HEK293 (cell line): Measurements from ENCODE around the gene RBFOX1.

Experiments
- CTCF ChIA-PET: fragments of 350-600 bp; formaldehyde crosslinking; extraction: SDS; loops from one replicate; lab custom pipeline; 2021; ENCODE audit warnings: antibody characterized with exemption; lab: Yijun Ruan, JAX
- POLR2A ChIA-PET: fragments of 300-600 bp; formaldehyde crosslinking; extraction: SDS; loops from one replicate; lab custom pipeline; 2020; ENCODE audit warnings: antibody characterized with exemption, inconsistent platforms; lab: Yijun Ruan, JAX
- H3K27ac ChIP-seq: fragments of 200-500 bp; sonication (Bioruptor generic); 2 replicates; pipeline ENCODE4 v1.5.1; 2014; ENCODE audit warnings: low read depth, low read length, control low read depth, inconsistent platforms; ENCODE audit errors: extremely low read depth
- H3K36me3 ChIP-seq, 2 experiments: fragments of 200-500 bp in 1 of 2; sonication (Bioruptor generic) in 1 of 2; 1 replicate in 1 of 2; 2 replicates in 1 of 2; pipeline ENCODE4 v1.5.1; 2014 to 2017; ENCODE audit warnings: inconsistent platforms in 2 of 2, low read length in 2 of 2; ENCODE audit not compliant: control insufficient read depth in 2 of 2, insufficient read depth in 1 of 2
- H3K4me1 ChIP-seq: fragments of 200-500 bp; sonication (Bioruptor generic); 2 replicates; pipeline ENCODE4 v1.5.1; 2014; ENCODE audit warnings: mild to moderate bottlenecking, low read length, inconsistent platforms; ENCODE audit not compliant: control insufficient read depth, insufficient read depth
- H3K4me3 ChIP-seq: 2 replicates; pipeline ENCODE4 v1.5.1; 2011; ENCODE audit warnings: low read depth, mild to moderate bottlenecking, control low read depth, low read length, moderate library complexity
- H3K9me3 ChIP-seq: fragments of 200-500 bp; sonication (Bioruptor generic); 2 replicates; pipeline ENCODE4 v1.5.1; 2014; ENCODE audit warnings: low read depth, low read length, inconsistent platforms; ENCODE audit not compliant: control insufficient read depth, insufficient read depth
- KLF17 ChIP-seq: fragments of 450-650 bp; formaldehyde crosslinking; IDR thresholded peaks from 2 replicates; pipeline ENCODE4 v1.5.1; 2016; ENCODE audit warnings: missing biosample characterization, missing genetic modification characterization
- REPIN1 ChIP-seq: fragments of 450-650 bp; formaldehyde crosslinking; IDR thresholded peaks from 2 replicates; pipeline ENCODE4 v1.5.1; 2017; ENCODE audit warnings: missing biosample characterization, missing genetic modification characterization, low read depth
- WT1 ChIP-seq: fragments of 450-650 bp; formaldehyde crosslinking; IDR thresholded peaks from 2 replicates; pipeline ENCODE4 v1.5.1; 2016; ENCODE audit warnings: missing biosample characterization, missing genetic modification characterization
- ZFHX2 ChIP-seq: fragments of 450-650 bp; formaldehyde crosslinking; conservative IDR thresholded peaks from 2 replicates; pipeline ENCODE4 v1.5.1; 2016; ENCODE audit warnings: missing biosample characterization, missing genetic modification characterization
- ZNF133 ChIP-seq: fragments of 450-650 bp; formaldehyde crosslinking; IDR thresholded peaks from 2 replicates; pipeline ENCODE4 v1.5.1; 2016; ENCODE audit warnings: missing biosample characterization, missing genetic modification characterization
- ZNF2 ChIP-seq: fragments of 450-650 bp; formaldehyde crosslinking; IDR thresholded peaks from 2 replicates; pipeline ENCODE4 v1.5.1; 2016; ENCODE audit warnings: missing biosample characterization, missing genetic modification characterization
- ZNF266 ChIP-seq: fragments of 450-650 bp; formaldehyde crosslinking; IDR thresholded peaks from 2 replicates; pipeline ENCODE4 v1.5.1; 2016; ENCODE audit warnings: missing biosample characterization, missing genetic modification characterization, low read depth
- ZNF280D ChIP-seq: fragments of 450-650 bp; formaldehyde crosslinking; IDR thresholded peaks from 2 replicates; pipeline ENCODE4 v1.5.1; 2016; ENCODE audit warnings: missing biosample characterization, missing genetic modification characterization
- ZNF335 ChIP-seq: fragments of 450-650 bp; formaldehyde crosslinking; conservative IDR thresholded peaks from 2 replicates; pipeline ENCODE4 v1.5.1; 2016; ENCODE audit warnings: missing biosample characterization, missing genetic modification characterization
- ZNF398 ChIP-seq: fragments of 450-650 bp; formaldehyde crosslinking; IDR thresholded peaks from 2 replicates; pipeline ENCODE4 v1.5.1; 2017; ENCODE audit warnings: missing biosample characterization, missing genetic modification characterization
- ZNF544 ChIP-seq: fragments of 450-650 bp; formaldehyde crosslinking; IDR thresholded peaks from 2 replicates; pipeline ENCODE4 v1.5.0; 2017; ENCODE audit warnings: missing biosample characterization, missing genetic modification characterization
- ZNF629 ChIP-seq: fragments of 450-650 bp; formaldehyde crosslinking; IDR thresholded peaks from 2 replicates; pipeline ENCODE4 v1.5.1; 2017; ENCODE audit warnings: missing biosample characterization, missing genetic modification characterization

RBFOX1 gene

GRCh38 chr16:7294020-7294419, 38.6 kb upstream of the RBFOX1 start (continued):
- TF ChIP-seq ZFHX2 (tag by site-specific recombination) (no peak), ZNF266 (no peak), ZNF133 (no peak), ZNF280D (no peak)
- TF ChIP-seq, all 188 proteins: peak for 0

GRCh38 chr16:7303052-7303610, 29.5 kb upstream of the RBFOX1 start:
- POLR2A ChIA-PET, result no interaction called here
- H3K27ac ChIP-seq, result no peak overlapping the region
- CTCF ChIA-PET, result no interaction called here
- H3K36me3 ChIP-seq, result no peaks in the 10 kb centered on the region
- H3K4me3 ChIP-seq, result no peak overlapping the region
- no peaks in the 10 kb centered on the region for H3K9me3 ChIP-seq
- TF ChIP-seq ZNF280D (no peak), ZNF335 (tag by site-specific recombination) (peak; percentile 35; the same call in 1 of the 2 replicates)
- no peaks in the 10 kb centered on the region for H3K4me1 ChIP-seq

- Histone ChIP-seq H3K9me3 (no peaks in the 10 kb centered on the region), H3K36me3 (no peaks in the 10 kb centered on the region), H3K27ac (no peak overlapping the region), H3K4me3 (no peak overlapping the region), H3K4me1 (no peaks in the 10 kb centered on the region)
- ChIA-PET CTCF (no interaction called here), POLR2A (no interaction called here)
- no peak for TF ChIP-seq REPIN1 (tag by site-specific recombination)
- TF ChIP-seq KLF17, result no peak
Measured at GRCh38 chr16:7303660-7304200, 28.9 kb upstream of the RBFOX1 start.

- POLR2A ChIA-PET, result no interaction called here
- no peaks in the 10 kb centered on the region for H3K36me3 ChIP-seq
- H3K27ac ChIP-seq, result no peak overlapping the region
- no peaks in the 10 kb centered on the region for H3K9me3 ChIP-seq
- CTCF ChIA-PET, result no interaction called here
- H3K4me1 ChIP-seq, result no peaks in the 10 kb centered on the region
- TF ChIP-seq WT1 (tag by site-specific recombination), result no peak
- TF ChIP-seq ZNF544 (tag by site-specific recombination), result no peak
- TF ChIP-seq ZNF629 (tag by site-specific recombination), result no peak
- no peak for TF ChIP-seq ZNF398
- no peak for TF ChIP-seq ZNF2 (tag by site-specific recombination)
- H3K4me3 ChIP-seq, result no peak overlapping the region
Measured at GRCh38 chr16:7304279-7304678, 28.4 kb upstream of the RBFOX1 start.
